ENCODE results near the gene NAALADL2.

DNA sequence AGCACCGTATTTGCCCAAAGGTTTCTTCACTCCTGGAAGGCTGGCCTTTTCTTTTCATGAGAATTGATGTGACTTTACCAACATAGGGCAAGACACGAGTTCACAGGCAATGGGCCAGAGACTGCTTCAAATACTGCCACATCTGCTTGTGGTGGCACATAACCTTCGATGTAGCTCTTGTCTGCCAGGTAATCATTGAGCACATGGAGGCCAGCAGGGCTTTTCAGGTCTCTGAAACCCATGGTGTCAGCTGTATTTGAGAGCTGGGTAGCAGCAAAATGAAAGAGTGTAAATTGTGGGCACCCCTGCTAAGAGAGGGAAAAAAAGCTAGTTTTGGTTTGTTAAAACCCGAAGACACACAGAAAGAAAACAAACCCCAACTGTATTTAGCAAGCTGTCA is 200.7 kb downstream of the NAALADL2 start:
- TF ChIP-seq, protein P1, sequence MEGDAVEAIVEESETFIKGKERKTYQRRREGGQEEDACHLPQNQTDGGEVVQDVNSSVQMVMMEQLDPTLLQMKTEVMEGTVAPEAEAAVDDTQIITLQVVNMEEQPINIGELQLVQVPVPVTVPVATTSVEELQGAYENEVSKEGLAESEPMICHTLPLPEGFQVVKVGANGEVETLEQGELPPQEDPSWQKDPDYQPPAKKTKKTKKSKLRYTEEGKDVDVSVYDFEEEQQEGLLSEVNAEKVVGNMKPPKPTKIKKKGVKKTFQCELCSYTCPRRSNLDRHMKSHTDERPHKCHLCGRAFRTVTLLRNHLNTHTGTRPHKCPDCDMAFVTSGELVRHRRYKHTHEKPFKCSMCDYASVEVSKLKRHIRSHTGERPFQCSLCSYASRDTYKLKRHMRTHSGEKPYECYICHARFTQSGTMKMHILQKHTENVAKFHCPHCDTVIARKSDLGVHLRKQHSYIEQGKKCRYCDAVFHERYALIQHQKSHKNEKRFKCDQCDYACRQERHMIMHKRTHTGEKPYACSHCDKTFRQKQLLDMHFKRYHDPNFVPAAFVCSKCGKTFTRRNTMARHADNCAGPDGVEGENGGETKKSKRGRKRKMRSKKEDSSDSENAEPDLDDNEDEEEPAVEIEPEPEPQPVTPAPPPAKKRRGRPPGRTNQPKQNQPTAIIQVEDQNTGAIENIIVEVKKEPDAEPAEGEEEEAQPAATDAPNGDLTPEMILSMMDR (IDR thresholded peaks at IDR 0.05): no peak
- TF ChIP-seq POLR2AphosphoS5 (IDR thresholded peaks at IDR 0.05; ENCODE audit: insufficient read depth in 1 of 2, low read depth in 1 of 2) (no peak), POLR2A (IDR thresholded peaks at IDR 0.05) (no peak)

Data from vagina (tissue), 2 donors.